ENCODE measurements around the gene TMEM192.
"Not testable (repeated sequence)": the region's sequence is repeated elsewhere in the genome, so short reads cannot be mapped to it uniquely, and the experiment has no call there.

The TMEM192 gene

DNA sequence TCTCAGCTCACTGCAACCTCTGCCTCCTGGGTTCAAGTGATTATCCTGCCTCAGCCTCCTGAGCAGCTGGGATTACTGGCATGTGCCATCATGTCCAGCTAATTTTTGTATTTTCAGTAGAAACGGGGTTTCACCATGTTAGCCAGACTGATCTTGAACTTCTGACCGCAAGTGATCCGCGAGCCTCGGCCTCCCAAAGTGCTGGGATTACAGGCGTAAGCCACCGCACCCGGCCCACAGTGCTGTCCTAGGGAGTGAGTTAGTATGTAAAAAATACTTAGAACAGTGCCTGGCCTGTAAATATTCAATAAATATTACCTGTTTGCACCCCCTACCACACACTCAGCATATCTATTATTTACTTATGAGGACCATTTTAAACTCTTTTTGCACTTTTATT is 20.5 kb downstream of the TMEM192 start:
- not testable (repeated sequence) for DNase-seq (ENCODE audit: low spot score)

DNA sequence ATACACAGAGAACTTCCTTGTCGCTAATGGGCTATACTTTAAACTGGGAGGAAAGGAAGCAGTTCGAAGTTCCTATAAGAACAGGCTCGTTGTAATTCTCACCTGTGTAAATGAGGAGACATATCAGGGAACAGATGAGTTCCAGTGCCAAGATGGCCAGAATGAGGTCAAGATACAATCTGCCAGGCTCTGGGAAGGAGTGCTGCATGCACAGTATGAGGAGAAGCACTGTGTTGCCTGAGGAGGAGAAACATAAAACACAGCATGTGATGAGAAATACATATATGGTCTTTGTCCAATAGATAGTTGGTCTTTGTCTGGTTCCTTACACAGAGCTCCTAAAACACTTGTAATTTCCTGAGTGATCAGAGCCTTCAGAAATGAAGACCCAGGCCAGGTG is 24.3 kb downstream of the TMEM192 start:
- DNase-seq (ENCODE audit: low spot score) = no peak

DNA sequence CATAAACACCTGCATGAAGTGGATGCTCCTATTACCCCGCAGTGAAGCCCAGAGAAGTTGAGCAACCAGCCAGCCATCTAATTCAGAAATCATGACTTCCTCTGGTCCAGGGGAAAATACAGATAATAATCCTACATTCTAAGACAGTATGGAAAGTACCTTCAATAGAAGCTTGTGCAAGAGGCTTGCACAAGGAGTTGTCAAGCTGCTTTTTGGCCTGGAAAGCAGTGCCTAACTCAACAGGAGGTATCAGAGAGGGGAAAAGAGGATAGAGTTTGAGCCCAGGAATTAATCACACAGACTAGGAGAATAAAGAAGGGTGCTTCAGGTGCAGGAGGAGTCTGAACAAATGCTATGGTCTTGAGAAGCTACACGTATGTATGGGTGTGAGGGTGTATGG is 26.7 kb downstream of the TMEM192 start:
- DNase-seq (ENCODE audit: low spot score) = no peak

DNA sequence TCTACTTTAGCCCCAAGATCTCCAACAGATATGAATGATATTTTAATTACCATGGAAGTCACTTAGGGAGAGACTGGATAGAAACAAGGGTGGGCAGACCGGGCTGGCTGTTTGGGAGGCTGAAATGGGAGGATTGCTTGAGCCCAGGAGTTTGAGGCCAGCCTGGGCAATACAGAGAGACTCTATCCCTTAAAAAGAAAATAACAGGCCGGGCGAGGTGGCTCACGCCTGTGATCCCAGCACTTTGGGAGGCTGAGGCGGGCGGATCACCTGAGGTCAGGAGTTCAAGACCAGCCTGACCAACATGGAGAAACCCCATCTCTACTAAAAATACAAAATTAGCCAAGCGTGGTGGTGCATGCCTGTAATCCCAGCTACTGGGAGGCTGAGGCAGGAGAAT is 27.9 kb downstream of the TMEM192 start:
- DNase-seq (ENCODE audit: low spot score) = not testable (repeated sequence)

DNA sequence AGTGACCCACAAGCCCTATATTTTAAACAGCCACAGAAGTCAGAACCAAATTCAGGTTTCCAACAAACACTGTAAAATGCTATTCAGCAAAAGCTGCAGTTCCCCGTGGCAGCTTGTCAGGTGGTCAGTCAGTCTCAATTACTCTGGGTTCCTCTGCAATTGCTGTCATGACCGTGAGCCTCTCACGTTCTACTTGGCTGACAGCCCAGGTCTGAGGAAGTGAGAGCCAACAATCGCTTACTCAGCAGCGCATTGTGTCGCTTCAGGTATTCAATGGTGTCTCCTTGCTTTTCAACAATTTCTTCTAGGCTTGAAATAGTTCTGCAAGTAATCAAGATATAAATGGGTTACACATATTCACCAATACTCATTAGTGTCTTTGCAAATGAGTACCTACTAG is 33.2 kb downstream of the TMEM192 start:
- no peak for DNase-seq (ENCODE audit: low spot score)

DNA sequence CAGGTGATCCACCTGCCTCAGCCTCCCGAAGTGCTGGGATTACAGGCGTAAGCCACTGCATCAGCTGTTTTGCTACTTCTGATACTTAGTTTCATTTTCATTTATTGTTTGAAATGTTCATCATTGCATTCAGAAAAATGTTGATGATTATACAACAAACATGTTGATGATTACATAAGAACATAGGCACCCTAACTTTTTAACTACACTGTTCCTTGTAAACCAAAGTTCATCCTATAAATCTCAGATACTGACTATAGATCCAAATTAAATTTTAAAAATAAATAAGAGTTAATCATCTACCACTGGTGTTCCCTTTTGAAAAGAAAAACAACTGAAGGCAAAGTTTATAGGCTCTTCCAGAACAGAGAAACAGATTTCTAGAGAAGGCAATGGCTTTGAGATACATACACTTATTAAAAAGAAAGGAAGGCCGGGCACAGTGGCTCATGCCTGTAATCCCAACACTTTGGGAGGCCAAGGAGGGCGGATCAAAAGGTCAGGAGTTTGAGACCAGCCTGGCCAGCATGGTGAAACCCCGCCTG is 35.6 kb downstream of the TMEM192 start:
- no peak for DNase-seq (ENCODE audit: low spot score)

DNA sequence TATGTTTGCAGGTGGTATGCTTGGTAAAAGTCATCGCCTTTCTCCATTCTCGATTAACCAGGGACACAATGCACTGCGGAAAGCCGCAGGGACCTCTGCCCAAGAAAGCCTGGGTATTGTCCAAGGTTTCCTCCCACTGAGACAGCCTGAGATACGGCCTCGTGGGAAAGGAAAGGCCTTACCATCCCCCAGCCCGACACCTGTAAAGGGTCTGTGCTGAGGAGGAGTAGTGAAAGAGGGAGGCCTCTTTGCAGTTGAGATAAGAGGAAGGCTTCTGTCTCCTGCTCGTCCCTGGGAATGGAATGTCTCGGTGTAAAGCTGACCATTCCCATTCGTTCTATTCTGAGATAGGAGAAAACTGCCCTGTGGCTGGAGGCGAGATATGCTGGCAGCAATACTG is 39.3 kb downstream of the TMEM192 start:
- not testable (repeated sequence) for DNase-seq (ENCODE audit: low spot score)

DNA sequence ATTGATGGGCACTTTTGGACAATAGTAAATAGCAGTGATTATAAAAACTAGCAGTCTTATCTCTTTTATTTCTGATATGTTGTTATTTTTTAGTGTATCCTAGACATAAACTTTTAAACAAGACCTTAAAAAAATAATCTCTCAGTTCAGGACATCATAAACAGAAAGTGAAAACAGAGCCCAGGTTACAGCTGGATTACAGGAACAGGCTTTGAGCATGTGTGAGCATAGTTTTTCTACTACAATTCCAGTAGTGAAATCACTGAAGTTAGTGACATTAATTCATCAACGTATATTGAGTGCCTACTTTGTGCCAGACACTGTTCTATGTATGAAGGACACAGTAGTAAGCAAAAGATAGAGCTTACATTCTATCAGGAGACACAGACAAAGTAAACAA is 42.1 kb downstream of the TMEM192 start:
- no peak for DNase-seq (ENCODE audit: low spot score)

DNA sequence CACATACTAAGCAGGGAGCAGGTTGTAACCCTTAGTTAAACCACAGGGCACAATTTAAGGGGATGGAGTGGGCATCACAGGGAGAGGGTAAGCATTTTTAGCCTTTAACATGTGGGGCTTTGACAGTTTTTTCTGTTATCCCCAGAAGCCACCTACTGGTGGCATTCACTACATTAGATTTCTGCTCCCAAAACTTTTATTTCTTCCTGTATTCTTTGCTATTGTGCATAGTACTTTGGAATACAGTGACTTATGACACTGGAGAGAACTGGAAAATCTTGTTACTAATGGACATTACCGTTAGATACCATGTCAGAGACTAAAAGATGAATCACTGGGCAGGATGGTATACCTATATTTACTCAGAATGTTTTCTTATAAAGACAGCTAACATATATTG is 51.7 kb downstream of the TMEM192 start:
- no peak for DNase-seq (ENCODE audit: low spot score)

DNA sequence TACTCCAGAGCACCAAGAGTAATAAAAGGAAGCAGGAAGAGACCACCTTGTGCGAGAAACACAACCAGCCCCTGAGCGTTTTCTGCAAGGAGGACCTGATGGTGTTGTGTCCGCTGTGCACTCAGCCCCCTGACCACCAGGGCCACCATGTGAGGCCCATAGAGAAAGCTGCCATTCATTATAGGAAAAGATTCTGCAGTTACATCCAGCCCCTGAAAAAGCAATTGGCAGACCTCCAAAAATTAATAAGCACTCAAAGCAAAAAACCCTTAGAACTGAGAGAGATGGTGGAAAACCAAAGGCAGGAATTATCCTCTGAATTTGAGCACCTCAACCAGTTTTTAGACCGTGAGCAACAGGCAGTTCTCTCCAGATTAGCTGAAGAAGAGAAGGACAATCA is 53.3 kb downstream of the TMEM192 start:
- DNase-seq (ENCODE audit: low spot score) = no peak

DNA sequence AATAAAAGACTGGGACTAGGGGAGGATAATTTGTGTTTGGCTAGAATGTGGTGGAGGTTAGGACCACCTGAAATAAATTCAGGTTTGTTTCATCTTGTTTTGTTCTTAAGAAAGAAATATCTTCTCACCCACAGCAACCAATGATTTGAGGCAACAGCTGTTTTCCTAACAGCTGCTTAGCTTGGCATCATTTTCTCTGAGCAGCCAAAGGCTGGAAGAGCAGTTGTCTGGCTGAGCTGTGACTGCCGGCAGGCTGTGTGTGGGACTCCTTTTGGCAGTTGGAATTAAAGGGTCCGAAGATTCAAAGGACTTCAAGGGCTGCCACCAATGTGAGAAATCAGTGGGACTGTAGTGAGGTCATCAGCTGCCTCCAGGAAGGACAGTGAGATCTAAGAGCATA is 54.0 kb downstream of the TMEM192 start:
- no peak for DNase-seq (ENCODE audit: low spot score)

DNA sequence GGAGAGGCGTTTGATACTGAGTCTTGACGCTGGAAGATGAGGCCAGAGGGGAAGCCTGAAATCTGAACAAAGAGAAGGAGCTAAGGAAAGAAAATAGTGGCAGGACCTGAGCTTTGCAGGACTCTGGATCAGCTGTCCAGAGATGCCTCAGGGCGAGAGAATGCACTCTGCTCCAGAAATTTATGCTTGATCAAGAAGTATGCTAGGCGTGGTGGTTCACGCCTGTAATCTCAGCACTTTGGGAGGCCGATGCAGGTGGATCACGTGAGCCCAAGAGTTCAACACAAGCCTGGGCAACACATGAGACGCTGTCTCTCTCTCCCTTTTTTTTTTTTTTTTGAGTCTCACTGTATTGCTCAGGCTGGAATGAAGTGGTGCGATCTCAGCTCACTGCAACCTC is 57.1 kb downstream of the TMEM192 start:
- no peak for DNase-seq (ENCODE audit: low spot score)

DNA sequence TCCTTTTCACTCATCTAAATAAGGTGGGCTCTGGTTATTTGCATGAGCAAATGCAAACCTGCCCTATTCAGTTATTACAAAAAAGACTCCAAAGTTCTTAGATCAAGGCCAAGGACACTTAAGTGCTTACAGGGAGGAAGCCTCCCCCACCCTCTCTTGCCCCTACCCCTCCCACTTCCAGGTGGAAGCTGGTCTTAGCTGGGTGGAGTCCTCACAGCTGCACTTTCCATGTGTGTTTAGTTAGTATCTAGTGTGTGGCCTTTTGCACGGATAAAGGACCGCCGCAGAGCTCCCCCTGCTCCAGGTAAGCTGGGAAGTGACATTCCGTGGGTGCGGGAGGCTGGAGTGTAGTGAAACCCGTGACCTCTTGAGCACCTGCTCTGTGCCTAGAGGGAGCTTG is 59.0 kb downstream of the TMEM192 start, which contains the start of gene TRIM75:
TRIM75 (plus strand) TSS at position 222 of the 400 bp plus-strand sequence. CDS start 5,282 bp downstream, outside the sequence.
- no peak for DNase-seq (ENCODE audit: low spot score)

DNA sequence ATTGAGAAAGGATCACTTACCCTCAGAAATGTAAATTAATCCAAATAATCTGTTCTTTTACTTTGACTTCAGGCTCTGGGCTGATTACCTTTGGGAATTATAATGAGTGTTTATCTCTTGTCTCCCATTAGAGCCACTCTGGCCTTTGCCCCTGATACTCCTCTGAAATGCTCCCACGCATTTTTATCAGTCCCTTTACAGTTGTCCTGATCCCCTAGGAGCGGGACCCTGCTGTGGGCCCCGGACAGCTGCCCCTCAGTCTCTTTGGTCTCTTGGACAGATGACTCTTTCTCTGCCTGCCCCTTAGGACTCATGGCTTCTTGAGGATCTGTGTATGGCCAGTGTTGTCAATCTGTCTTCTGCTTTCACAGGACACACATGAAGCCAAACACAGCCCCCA is 60.0 kb downstream of the TMEM192 start:
- DNase-seq (ENCODE audit: low spot score) = no peak

DNA sequence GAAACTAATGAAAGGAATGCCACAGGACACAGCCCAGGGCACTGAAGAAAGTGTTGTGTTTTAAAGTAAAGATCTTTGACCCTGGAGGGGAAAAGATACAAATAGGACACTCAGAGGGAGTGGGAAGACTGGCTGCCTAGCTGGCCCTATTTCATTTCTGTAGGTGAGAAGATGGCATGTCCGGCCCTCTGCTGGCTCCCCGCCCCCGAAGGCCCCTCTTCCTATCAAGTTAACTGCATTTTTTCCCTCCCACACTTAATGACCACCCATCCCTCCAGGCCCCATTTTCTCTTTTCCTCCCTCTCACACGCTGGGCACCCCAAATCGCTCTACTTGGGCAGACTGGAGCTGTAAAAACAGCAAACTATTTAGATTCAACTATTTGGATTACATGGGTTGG is 64.5 kb downstream of the TMEM192 start:
- DNase-seq (ENCODE audit: low spot score) = no peak

DNA sequence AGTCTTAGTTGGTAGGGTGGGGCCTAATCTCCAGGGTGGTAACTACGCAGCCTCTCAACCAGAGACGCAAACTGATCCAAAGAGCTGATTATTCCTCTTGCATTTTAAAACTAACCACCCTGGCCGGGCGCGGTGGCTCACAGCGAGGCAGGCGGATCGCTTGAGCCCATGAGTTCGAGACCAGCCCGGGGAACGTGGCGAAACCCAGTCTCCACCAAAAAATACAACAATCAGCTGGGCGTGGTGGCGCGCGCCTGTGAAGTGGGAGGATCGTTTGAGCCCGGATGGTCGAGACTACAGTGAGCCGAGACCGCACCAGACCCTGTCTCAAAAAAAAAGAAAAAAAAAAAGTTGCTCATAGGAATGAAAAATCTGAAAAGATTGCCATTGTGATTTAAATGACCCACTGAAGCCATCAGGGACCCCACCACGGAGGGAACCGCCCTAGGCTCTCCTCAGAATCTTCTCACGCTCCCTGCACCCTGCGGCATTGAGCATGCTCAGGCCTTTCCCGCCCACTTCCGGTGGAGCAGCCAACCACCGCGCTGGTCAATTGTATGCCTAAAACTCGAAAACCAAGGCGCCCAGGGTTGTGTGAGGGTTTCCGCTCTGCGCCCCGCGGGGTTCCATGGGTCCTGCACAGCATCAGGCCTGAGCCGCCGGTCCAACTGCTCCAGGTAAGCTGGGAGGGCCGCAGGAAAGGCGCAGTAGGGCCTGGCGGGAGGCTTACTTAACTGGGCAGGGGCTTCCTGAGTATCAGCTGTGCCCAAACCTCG is 81.0 kb downstream of the TMEM192 start, which contains the start of gene TRIM60:
TRIM60 (plus strand) TSS at position 564 of the 776 bp plus-strand sequence. CDS start 8,074 bp downstream, outside the sequence.
- DNase-seq (ENCODE audit: low spot score) = no peak

DNA sequence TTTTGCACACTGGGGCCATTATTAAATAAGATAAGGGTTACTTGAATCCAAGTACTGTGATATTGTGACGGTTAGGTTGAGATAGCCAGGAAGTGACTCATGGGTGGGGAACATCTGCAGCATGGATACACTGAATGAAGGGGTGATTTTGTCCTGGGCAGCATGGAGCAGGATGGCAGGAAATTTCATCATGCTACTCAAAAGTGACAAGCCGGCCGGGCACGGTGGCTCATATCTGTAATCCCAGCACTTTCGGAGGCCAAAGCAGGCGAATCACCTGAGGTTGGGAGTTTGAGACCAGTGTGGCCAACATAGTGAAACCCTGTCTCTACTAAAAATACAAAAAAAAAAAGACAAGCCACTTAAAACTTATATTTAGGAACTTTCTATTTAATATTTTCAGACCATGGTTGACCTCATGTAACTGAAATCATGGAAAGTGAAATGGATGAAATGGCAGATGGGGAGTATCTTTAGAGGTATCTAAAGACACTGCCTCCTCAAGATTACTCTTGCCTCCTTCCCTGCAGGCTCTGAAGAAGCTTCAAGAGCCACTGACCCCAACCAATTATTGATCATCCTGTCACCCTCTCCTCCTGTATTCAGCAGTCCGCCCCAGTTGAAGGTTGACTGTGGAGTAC is 84.8 kb downstream of the TMEM192 start:
- DNase-seq (ENCODE audit: low spot score) = no peak

DNA sequence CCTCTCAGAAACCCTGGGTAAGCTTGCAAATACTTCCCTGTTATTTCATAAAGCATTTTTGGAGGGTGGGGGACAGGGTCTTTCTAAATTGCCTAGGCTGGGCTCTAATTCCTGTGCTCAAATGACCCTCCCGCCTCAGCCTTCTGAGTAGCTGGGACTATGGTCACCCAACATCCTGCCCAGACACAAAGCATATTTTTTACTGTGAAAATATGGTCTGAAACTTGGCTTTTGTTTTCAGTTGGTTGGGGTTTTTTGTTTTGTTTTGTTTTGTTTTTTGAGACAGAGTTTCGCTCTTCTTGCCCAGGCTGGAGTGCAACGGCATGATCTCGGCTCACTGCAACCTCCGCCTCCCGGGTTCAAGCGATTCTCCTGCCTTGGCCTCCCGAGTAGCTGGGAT is 86.9 kb downstream of the TMEM192 start:
- DNase-seq (ENCODE audit: low spot score) = not testable (repeated sequence)
